H1 (cell line): ENCODE results near the gene DEDD2. TPM values are rescaled to one million over a fixed set of nuclear protein-coding genes. Genes with fewer than 3 reads are reported as not detected.

Experiments used
- CTCF ChIA-PET: fragments of 300-600 bp; sonication (Branson Sonifier 250); formaldehyde crosslinking; loops from one replicate; lab custom pipeline; 2021; ENCODE audit not compliant: partially characterized antibody; lab: Charles Lee
- POLR2A ChIA-PET: fragments of 300-600 bp; sonication (Branson Sonifier 250); formaldehyde crosslinking; loops from one replicate; lab custom pipeline; 2021; ENCODE audit warnings: inconsistent platforms; ENCODE audit not compliant: partially characterized antibody; lab: Charles Lee
- DNase-seq, 2 experiments: peaks; one replicate each; pipeline versions ENCODE4 v3.0.0 to v3.0.0-alpha.2; 2010 to 2022; ENCODE audit warnings: low spot score in 2 of 2, low read depth in 1 of 2, mixed read lengths in 1 of 2
- FAIRE-seq: peaks from 2 replicates; lab custom pipeline; 2011; peaks lifted over from hg19 to GRCh38; lab: Jason Lieb, UNC
- H2AFZ ChIP-seq: 2 replicates; pipeline ENCODE4 v1.8.1; 2012; ENCODE audit warnings: low read length, inconsistent platforms
- H2AK5ac ChIP-seq: 2 replicates; pipeline ENCODE4 v1.6.1; 2013; ENCODE audit warnings: low read depth, low read length
- H2BK120ac ChIP-seq: replicated peaks from 2 replicates; pipeline ENCODE3; 2013; ENCODE audit warnings: low read depth, low read length, inconsistent platforms
- H2BK12ac ChIP-seq: 2 replicates; pipeline ENCODE4 v1.6.1; 2013; ENCODE audit warnings: low read depth, low read length
- H2BK15ac ChIP-seq: 2 replicates; pipeline ENCODE4 v1.6.1; 2013; ENCODE audit warnings: low read length
- H2BK20ac ChIP-seq: 2 replicates; pipeline ENCODE4 v1.6.1; 2013; ENCODE audit warnings: low read length
- H2BK5ac ChIP-seq: 2 replicates; pipeline ENCODE4 v1.6.1; 2013; ENCODE audit warnings: low read depth, low read length
- H3K14ac ChIP-seq: 2 replicates; pipeline ENCODE4 v1.6.1; 2013; ENCODE audit warnings: inconsistent platforms; ENCODE audit not compliant: insufficient read length
- H3K18ac ChIP-seq: 2 replicates; pipeline ENCODE4 v1.6.1; 2013; ENCODE audit warnings: low read length; ENCODE audit errors: extremely low read depth
- H3K23ac ChIP-seq: 2 replicates; pipeline ENCODE4 v1.6.1; 2013; ENCODE audit warnings: inconsistent platforms; ENCODE audit not compliant: insufficient read length
- H3K23me2 ChIP-seq: 2 replicates; pipeline ENCODE4 v1.6.1; 2013; ENCODE audit warnings: low read depth, low read length
- H3K27ac ChIP-seq: 2 replicates; pipeline ENCODE4 v1.6.1; 2011; ENCODE audit warnings: low read depth, low read length, inconsistent platforms
- H3K27me3 ChIP-seq, 4 experiments: replicated peaks in 1 of 4; 1 replicate in 1 of 4; 2 replicates in 3 of 4; pipeline versions ENCODE4 v1.6.1 to v1.8.1; 2011 to 2013; ENCODE audit warnings: low read length in 3 of 4, mild to moderate bottlenecking in 3 of 4, inconsistent platforms in 2 of 4, mixed read lengths in 2 of 4, moderate library complexity in 1 of 4; ENCODE audit not compliant: control insufficient read depth in 3 of 4, insufficient read depth in 3 of 4; ENCODE audit errors: extremely low read depth in 1 of 4
- H3K36me3 ChIP-seq, 4 experiments: 2 replicates each; pipeline versions ENCODE4 v1.6.1 to v1.8.1; 2011 to 2013; ENCODE audit warnings: mild to moderate bottlenecking in 4 of 4, low read length in 3 of 4, moderate library complexity in 2 of 4, control low read depth in 1 of 4, inconsistent platforms in 1 of 4; ENCODE audit not compliant: insufficient read depth in 4 of 4, control insufficient read depth in 2 of 4
- H3K4ac ChIP-seq: replicated peaks from 2 replicates; pipeline ENCODE3; 2013; ENCODE audit warnings: low read length, low read depth, mixed read lengths, inconsistent platforms; ENCODE audit not compliant: insufficient read length
- H3K4me1 ChIP-seq, 4 experiments: replicated peaks in 1 of 4; 1 replicate in 1 of 4; 2 replicates in 3 of 4; pipeline versions ENCODE4 v1.6.1 to v1.8.1; 2011 to 2013; ENCODE audit warnings: low read length in 3 of 4, inconsistent platforms in 2 of 4, mixed read lengths in 1 of 4; ENCODE audit not compliant: insufficient read depth in 4 of 4, control insufficient read depth in 3 of 4
- H3K4me2 ChIP-seq, 2 experiments: 2 replicates each; pipeline versions ENCODE4 v1.6.1 to v1.8.1; 2011 to 2013; ENCODE audit warnings: low read depth in 2 of 2, low read length in 2 of 2, control low read depth in 1 of 2, inconsistent platforms in 1 of 2, mild to moderate bottlenecking in 1 of 2; ENCODE audit not compliant: insufficient read depth in 1 of 2
- H3K4me3 ChIP-seq, 4 experiments: fragments of 200-600, 300-600 bp in 1 of 4; sonication (generic), shearing (Covaris generic), sonication (Bioruptor Twin) in 1 of 4; 2 replicates each; pipeline versions ENCODE4 v1.5.1 to v1.8.1; 2011 to 2016; ENCODE audit warnings: low read length in 4 of 4, low read depth in 3 of 4, control low read depth in 2 of 4, inconsistent platforms in 2 of 4, mild to moderate bottlenecking in 2 of 4, mixed read lengths in 1 of 4, moderate library complexity in 1 of 4; ENCODE audit not compliant: insufficient read depth in 2 of 4; ENCODE audit errors: extremely low read depth in 1 of 4
- H3K56ac ChIP-seq: replicated peaks from 2 replicates; pipeline ENCODE3; 2013; ENCODE audit warnings: low read depth, mild to moderate bottlenecking, mixed read lengths, low read length, inconsistent platforms; ENCODE audit not compliant: insufficient read length
- H3K79me1 ChIP-seq: 2 replicates; pipeline ENCODE4 v1.6.1; 2013; ENCODE audit warnings: low read depth, low read length, control low read depth
- H3K79me2 ChIP-seq, 2 experiments: 2 replicates each; pipeline versions ENCODE4 v1.6.1 to v1.8.1; 2012 to 2013; ENCODE audit warnings: low read length in 2 of 2, mild to moderate bottlenecking in 2 of 2, inconsistent platforms in 1 of 2; ENCODE audit not compliant: insufficient read depth in 2 of 2, control insufficient read depth in 1 of 2
- H3K9ac ChIP-seq, 4 experiments: replicated peaks in 1 of 4; 1 replicate in 1 of 4; 2 replicates in 3 of 4; pipeline versions ENCODE4 v1.6.1 to v1.8.1; 2011 to 2013; ENCODE audit warnings: low read depth in 3 of 4, low read length in 3 of 4, control low read depth in 2 of 4, mild to moderate bottlenecking in 2 of 4, moderate library complexity in 2 of 4, inconsistent platforms in 1 of 4; ENCODE audit errors: extremely low read depth in 1 of 4
- H3K9me3 ChIP-seq, 2 experiments: 2 replicates each; pipeline versions ENCODE4 v1.6.1 to v1.8.1; 2012 to 2013; ENCODE audit warnings: mild to moderate bottlenecking in 2 of 2, moderate library complexity in 2 of 2, control low read depth in 1 of 2, inconsistent platforms in 1 of 2, low read depth in 1 of 2, low read length in 1 of 2, mixed read lengths in 1 of 2; ENCODE audit not compliant: insufficient read depth in 2 of 2
- H4K20me1 ChIP-seq, 2 experiments: replicated peaks in 1 of 2; 2 replicates each; pipeline versions ENCODE3 to v1.8.1; 2011 to 2013; ENCODE audit warnings: inconsistent platforms in 2 of 2, low read length in 2 of 2, mild to moderate bottlenecking in 1 of 2; ENCODE audit not compliant: insufficient read depth in 2 of 2, control insufficient read depth in 1 of 2
- H4K5ac ChIP-seq: 2 replicates; pipeline ENCODE4 v1.6.1; 2013; ENCODE audit warnings: low read length, low read depth, mixed read lengths, inconsistent platforms; ENCODE audit not compliant: insufficient read length
- H4K8ac ChIP-seq: 2 replicates; pipeline ENCODE4 v1.8.0; 2013; ENCODE audit warnings: mild to moderate bottlenecking, moderate library complexity, low read length, inconsistent platforms; ENCODE audit not compliant: insufficient read depth; ENCODE audit errors: extremely low read depth
- H4K91ac ChIP-seq: replicated peaks from 2 replicates; pipeline ENCODE3; 2013; ENCODE audit warnings: low read length, mixed read lengths, inconsistent platforms; ENCODE audit not compliant: insufficient read length
- ATF2 ChIP-seq: IDR thresholded peaks from 2 replicates; pipeline ENCODE4 v1.6.1; 2012; ENCODE audit warnings: low read length, inconsistent platforms
- BCL11A ChIP-seq, 2 experiments: IDR thresholded peaks; one replicate each; pipeline ENCODE4 v1.6.1; 2011; ENCODE audit warnings: low read depth in 2 of 2, low read length in 2 of 2, mild to moderate bottlenecking in 2 of 2
- CBX8 ChIP-seq: fragments of 300-800, 300-1000 bp; sonication (generic); IDR thresholded peaks from 2 replicates; pipeline ENCODE4 v1.7.1; 2016; ENCODE audit warnings: low read depth, low read length, borderline replicate concordance
- CTBP2 ChIP-seq: IDR thresholded peaks from 2 replicates; pipeline ENCODE4 v1.7.0; 2011; ENCODE audit warnings: borderline replicate concordance, mild to moderate bottlenecking, moderate library complexity, mixed read lengths, low read length; ENCODE audit not compliant: insufficient read depth, insufficient read length
- JUN ChIP-seq: IDR thresholded peaks from 2 replicates; pipeline ENCODE4 v1.6.1; 2011; ENCODE audit warnings: low read depth, mild to moderate bottlenecking, improper control_type of control experiment, low read length
- RBBP5 ChIP-seq: IDR thresholded peaks from 2 replicates; pipeline ENCODE4 v1.7.1; 2012; ENCODE audit warnings: low read depth, mild to moderate bottlenecking, inconsistent platforms, low read length, moderate library complexity, borderline replicate concordance
- ZNF274 ChIP-seq: IDR thresholded peaks from 2 replicates; pipeline ENCODE4 v1.7.0; 2012; ENCODE audit warnings: low read length, borderline replicate concordance; ENCODE audit errors: extremely low read depth
- WGBS, 2 experiments: shearing (Covaris generic) in 1 of 2; methylation state at CpG; one replicate each; pipeline versions ENCODE4 v1.1.6 to v1.1.7; 2013 to 2015; ENCODE audit warnings: low lambda C conversion rate in 2 of 2, mixed read lengths in 2 of 2, inconsistent platforms in 1 of 2, low coverage in 1 of 2, missing lambda C conversion rate in 1 of 2; ENCODE audit not compliant: insufficient replicate concordance in 2 of 2, insufficient coverage in 1 of 2, insufficient read length in 1 of 2; ENCODE audit errors: extremely low coverage in 1 of 2, missing lambda C conversion rate in 1 of 2; 5-methylcytosine and 5-hydroxymethylcytosine counted together
- polyA plus RNA-seq, 7 experiments: library from polyadenylated mRNA; depleted of rRNA in 3 of 7; stranded (reverse) in 5 of 7; unstranded in 2 of 7; fragments of >200 nt in 5 of 7; fragments of 200-250 nt in 2 of 7; gene quantifications; 1 replicate in 5 of 7; 2 replicates in 1 of 7; 4 replicates in 1 of 7; pipeline versions ENCODE4 v1.2.1 to v1.2.3, GENCODE V29; 2011 to 2013; ENCODE audit warnings: missing spikeins in 2 of 7, mixed read lengths in 2 of 7
- total RNA-seq: library from RNA; stranded (reverse); fragmentation: NEBNext Ultra II Directional; extraction: Animal tissue kit (Norgen Biotek cat#: 25700); gene quantifications from 2 replicates; pipeline ENCODE4 v1.2.1, GENCODE V29; 2021
- TF ChIP-seq, protein P1 (sequence below): IDR thresholded peaks from 2 replicates; pipeline ENCODE4 v1.6.1; 2012; ENCODE audit warnings: inconsistent platforms

The DEDD2 gene
- total and polyA plus RNA-seq, 2 of the 8 experiments (the other 6 are each of a cell fraction or from before 2014, with no cell fraction given) = 37.8 to 65.0 TPM

DNA sequence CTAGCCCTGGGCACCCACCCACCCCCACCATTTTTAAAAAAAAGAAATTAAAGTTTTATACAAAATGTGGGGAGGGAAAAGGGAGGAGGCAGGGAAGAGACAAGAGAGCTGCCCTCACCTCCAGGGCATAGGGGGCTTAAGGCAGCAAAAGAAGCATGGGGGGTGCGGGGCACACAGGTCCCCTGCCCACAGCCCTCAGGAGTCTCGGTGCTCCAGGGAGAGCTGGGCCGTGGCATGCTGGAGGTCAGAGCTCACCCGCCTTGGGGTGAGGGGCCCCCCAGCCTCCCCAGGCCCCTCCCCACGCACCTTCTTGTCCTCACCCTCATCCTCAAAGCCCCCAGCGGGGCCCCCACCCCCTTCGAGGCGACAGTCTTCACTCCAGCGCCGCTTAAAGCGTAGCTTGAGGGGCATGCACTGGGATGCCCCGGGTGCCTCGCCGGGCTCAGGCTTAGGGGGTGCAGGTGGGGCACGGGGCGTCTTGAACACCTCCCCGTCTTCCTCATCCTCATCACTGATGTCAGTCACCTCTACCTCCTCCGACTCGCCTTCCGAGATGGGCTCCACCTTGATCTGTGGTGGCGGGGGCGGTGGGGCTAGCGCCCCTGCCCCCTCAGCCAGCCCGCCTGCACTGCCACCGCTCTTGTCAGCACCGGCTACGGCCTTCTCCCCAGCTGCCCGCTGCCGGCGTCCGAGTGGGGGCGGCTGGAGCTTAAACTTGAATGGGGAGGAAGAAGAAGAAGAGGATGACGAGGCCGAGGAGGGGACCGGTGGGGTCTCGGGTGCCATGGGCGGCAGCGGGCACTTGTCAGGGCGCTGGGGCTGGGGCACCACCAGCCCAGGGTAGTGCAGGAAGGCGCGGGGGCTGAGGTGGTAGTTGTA lies 31.0 kb upstream of the DEDD2 start:
- DNase-seq (no peak), FAIRE-seq (no peak)
- Histone ChIP-seq H3K27ac (no peak overlapping the region), H2BK5ac (no peak overlapping the region), H2BK20ac (no peak overlapping the region), H3K9ac (no peak overlapping the region), H3K4me2 (no peak overlapping the region), H2AFZ (no peak overlapping the region), H3K14ac (no peak overlapping the region), H3K9me3 (no peaks in the 10 kb centered on the region), H2AK5ac (no peak overlapping the region), H2BK120ac (no peak overlapping the region), H4K8ac (no peak overlapping the region; the same call in 1 of the 2 replicates), H3K4ac (no peak overlapping the region), H2BK12ac (no peak overlapping the region), H4K5ac (no peak overlapping the region), H4K20me1 (peaks cover 6 to 19% of the 10 kb centered on the region in 2 experiments), H3K79me2 (peaks cover 4 to 33% of the 10 kb centered on the region in 2 experiments; a peak in 3 of 4 replicates), H2BK15ac (no peak overlapping the region), H3K27me3 (no peaks in the 10 kb centered on the region), H3K79me1 (peaks cover 15% of the 10 kb centered on the region), H3K4me3 (no peak overlapping the region), H3K18ac (no peak overlapping the region), H3K23ac (no peak overlapping the region), H3K4me1 (peaks cover 14 to 33% (median 23%) of the 10 kb centered on the region in 4 experiments), H3K56ac (no peak overlapping the region), H4K91ac (no peak overlapping the region), H3K23me2 (peaks cover 9% of the 10 kb centered on the region), H3K36me3 (peaks cover 0 to 20% (median 4%) of the 10 kb centered on the region in 4 experiments; a peak in 4 of 8 replicates)
- POLR2A ChIA-PET = interaction anchor here (0.8 to 7.0 kb wide), 8 partner anchors 9 to 152 kb away, joined by 3 to 68 read pairs (median 4); partner anchors contain the start of gene ZNF526
- CTCF ChIA-PET = interaction anchor here (0.5 to 11.8 kb wide), 5 partner anchors 11 to 73 kb away, joined by 3 to 260 read pairs (median 75); partner anchors contain the start of gene ERF
- 90% methylated on average over 29 of the region's 41 CpGs; no CpG with 5 or more reads in 1 of the 2 experiments for WGBS, 2 experiments
- TF ChIP-seq JUN (no peak), CTBP2 (no peak), CBX8 (no peak), RBBP5 (no peak), BCL11A (IDR thresholded peaks at IDR 0.05; ENCODE audit: low read depth in 2 of 2, low read length in 2 of 2) (no peak), ZNF274 (no peak), ATF2 (no peak)
- TF ChIP-seq, protein P1, sequence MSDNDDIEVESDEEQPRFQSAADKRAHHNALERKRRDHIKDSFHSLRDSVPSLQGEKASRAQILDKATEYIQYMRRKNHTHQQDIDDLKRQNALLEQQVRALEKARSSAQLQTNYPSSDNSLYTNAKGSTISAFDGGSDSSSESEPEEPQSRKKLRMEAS = no peak
